CD8-positive, alpha-beta memory T cell (primary cell): ENCODE results near the gene CHCHD6. TPM values are rescaled to one million over a fixed set of nuclear protein-coding genes. Genes with fewer than 3 reads are reported as not detected.

Experiments
- CTCF ChIA-PET: fragments of 350-600 bp; sonication (Branson Sonifier 250); formaldehyde crosslinking; loops from one replicate; lab custom pipeline; 2021; ENCODE audit warnings: antibody characterized with exemption; lab: Charles Lee
- POLR2A ChIA-PET: fragments of 350-600 bp; sonication (Branson Sonifier 250); formaldehyde crosslinking; loops from one replicate; lab custom pipeline; 2021; ENCODE audit warnings: antibody characterized with exemption; lab: Charles Lee
- DNase-seq, 5 donors: peaks; one replicate each; pipeline versions ENCODE4 v3.0.0 to v3.0.0-alpha.2; 2020 to 2022; ENCODE audit warnings: mixed read lengths in 1 of 5
- H3K27ac ChIP-seq: one replicate; pipeline ENCODE4 v1.7.0; 2013; ENCODE audit warnings: low read depth, mild to moderate bottlenecking, low read length, moderate library complexity
- H3K27me3 ChIP-seq: 2 replicates; pipeline ENCODE4 v1.7.0; 2013; ENCODE audit warnings: low read length, mild to moderate bottlenecking; ENCODE audit not compliant: insufficient read depth, poor library complexity, severe bottlenecking
- H3K36me3 ChIP-seq: 2 replicates; pipeline ENCODE4 v1.7.0; 2013; ENCODE audit warnings: mild to moderate bottlenecking, low read length, moderate library complexity; ENCODE audit not compliant: insufficient read depth
- H3K4me1 ChIP-seq: 2 replicates; pipeline ENCODE4 v1.7.0; 2013; ENCODE audit warnings: mild to moderate bottlenecking, low read length, moderate library complexity; ENCODE audit not compliant: insufficient read depth
- H3K4me3 ChIP-seq: 2 replicates; pipeline ENCODE4 v1.7.0; 2013; ENCODE audit warnings: mild to moderate bottlenecking, low read length
- H3K9me3 ChIP-seq: 2 replicates; pipeline ENCODE4 v1.7.0; 2013; ENCODE audit warnings: mild to moderate bottlenecking, low read length
- H3K27ac Mint-ChIP-seq, 8 donors: one replicate each; pipeline ENCODE4 v1.8.0; 2020 to 2021; ENCODE audit warnings: mixed read lengths in 8 of 8, mild to moderate bottlenecking in 6 of 8, inconsistent platforms in 3 of 8, moderate library complexity in 3 of 8
- H3K27me3 Mint-ChIP-seq, 2 donors: one replicate each; pipeline ENCODE4 v1.8.0; 2020 to 2021; ENCODE audit warnings: mixed read lengths in 2 of 2, mild to moderate bottlenecking in 1 of 2, moderate library complexity in 1 of 2
- H3K36me3 Mint-ChIP-seq, 3 donors: one replicate each; pipeline ENCODE4 v1.8.0; 2020 to 2021; ENCODE audit warnings: mixed read lengths in 3 of 3, inconsistent platforms in 1 of 3, mild to moderate bottlenecking in 1 of 3
- H3K4me1 Mint-ChIP-seq, 3 donors: one replicate each; pipeline ENCODE4 v1.8.0; 2020 to 2021; ENCODE audit warnings: mixed read lengths in 3 of 3, inconsistent platforms in 1 of 3, mild to moderate bottlenecking in 1 of 3
- H3K4me3 Mint-ChIP-seq, 7 donors: one replicate each; pipeline ENCODE4 v1.8.0; 2020 to 2021; ENCODE audit warnings: mixed read lengths in 7 of 7, mild to moderate bottlenecking in 6 of 7, moderate library complexity in 4 of 7, inconsistent platforms in 2 of 7
- H3K9me3 Mint-ChIP-seq, 5 donors: one replicate each; pipeline ENCODE4 v1.8.0; 2020 to 2022; ENCODE audit warnings: mixed read lengths in 5 of 5, mild to moderate bottlenecking in 3 of 5, moderate library complexity in 2 of 5, inconsistent platforms in 1 of 5
- polyA plus RNA-seq: library from polyadenylated mRNA; unstranded; fragments of 300-500 nt; fragmentation: Illumina TruSeq; gene quantifications from one replicate; pipeline ENCODE4 v1.2.3, GENCODE V29; 2021
- total RNA-seq, 2 experiments: library from RNA; stranded (reverse); gene quantifications; one replicate each; pipeline ENCODE4 v1.2.3, GENCODE V29; 2021

Gene CHCHD6
- total and polyA plus RNA-seq, 3 experiments from 2014 or later = 12.0 to 16.7 (median 15.0) TPM

- no peak overlapping the region for H3K4me3 ChIP-seq
- H3K4me1 ChIP-seq = no peaks in the 10 kb centered on the region
- ChIA-PET POLR2A (no interaction called here), CTCF (no interaction called here)
- Mint-ChIP-seq H3K4me3 (no peak overlapping the region), H3K36me3 (peaks cover 0 to 5% (median 0%) of the 10 kb centered on the region in 3 donors), H3K27me3 (no peaks in the 10 kb centered on the region), H3K4me1 (peaks cover 6 to 12% (median 10%) of the 10 kb centered on the region in 3 donors), H3K9me3 (peaks cover 0 to 2% (median 0%) of the 10 kb centered on the region in 5 donors), H3K27ac (peak overlapping the region in 1 of 8 donors; percentile 64)
- no peaks in the 10 kb centered on the region for H3K9me3 ChIP-seq
- DNase-seq = no peak
- H3K27me3 ChIP-seq = no peaks in the 10 kb centered on the region
- no peak overlapping the region for H3K27ac ChIP-seq
- H3K36me3 ChIP-seq = no peaks in the 10 kb centered on the region
Measured at GRCh38 chr3:126715432-126715831, 11.4 kb downstream of the CHCHD6 start.

DNA sequence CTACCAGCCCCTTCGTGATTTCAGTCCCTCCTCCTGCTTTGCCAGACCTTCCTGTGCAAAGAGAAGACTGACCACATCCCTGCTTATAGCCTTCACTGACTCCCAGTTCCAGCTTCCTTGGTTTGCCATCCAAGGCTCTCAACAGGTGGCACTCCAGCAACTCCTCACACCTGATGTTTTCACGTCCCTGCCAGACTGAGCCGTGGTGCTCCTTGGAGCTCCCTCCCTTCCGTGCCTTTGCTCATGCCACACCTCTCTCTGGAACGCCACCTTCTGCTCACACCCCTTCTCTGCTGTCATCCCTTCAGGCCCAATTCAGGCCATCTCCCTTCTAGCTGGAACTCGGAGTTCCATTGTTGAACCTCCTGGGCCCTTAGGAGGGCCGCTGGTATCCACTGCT, 12.0 kb downstream of the CHCHD6 start:
- Histone ChIP-seq H3K27me3 (no peaks in the 10 kb centered on the region), H3K27ac (no peak overlapping the region), H3K4me1 (no peaks in the 10 kb centered on the region), H3K36me3 (no peaks in the 10 kb centered on the region), H3K9me3 (no peaks in the 10 kb centered on the region), H3K4me3 (no peak overlapping the region)
- peak overlapping the region in 2 of 8 donors; percentile 7 to 13 for H3K27ac Mint-ChIP-seq
- no peak overlapping the region for H3K4me3 Mint-ChIP-seq
- peaks cover 6 to 15% (median 10%) of the 10 kb centered on the region in 3 donors for H3K4me1 Mint-ChIP-seq
- ChIA-PET POLR2A (interaction anchor here (0.6 kb wide), 1 partner anchor 30 kb away, joined by 5 read pairs; no protein-coding TSS in a partner anchor), CTCF (no interaction called here)
- DNase-seq = no peak
- no peaks in the 10 kb centered on the region for H3K27me3 Mint-ChIP-seq
- peaks cover 0 to 2% (median 0%) of the 10 kb centered on the region in 5 donors for H3K9me3 Mint-ChIP-seq
- peaks cover 0 to 5% (median 0%) of the 10 kb centered on the region in 3 donors for H3K36me3 Mint-ChIP-seq

- DNase-seq = no peak
- no peaks in the 10 kb centered on the region for H3K27me3 Mint-ChIP-seq
- H3K4me1 Mint-ChIP-seq = peaks cover 5 to 21% (median 6%) of the 10 kb centered on the region in 3 donors
- H3K36me3 ChIP-seq = no peaks in the 10 kb centered on the region
- H3K9me3 ChIP-seq = no peaks in the 10 kb centered on the region
- no peak overlapping the region for H3K4me3 ChIP-seq
- peak overlapping the region in 2 of 8 donors; percentile 17 to 25 for H3K27ac Mint-ChIP-seq
- H3K27ac ChIP-seq = no peak overlapping the region
- H3K4me3 Mint-ChIP-seq = peak overlapping the region in 1 of 7 donors; percentile 42
- H3K9me3 Mint-ChIP-seq = peaks cover 0 to 2% (median 0%) of the 10 kb centered on the region in 5 donors
- no peaks in the 10 kb centered on the region for H3K4me1 ChIP-seq
- H3K36me3 Mint-ChIP-seq = peaks cover 0 to 8% (median under 1%) of the 10 kb centered on the region in 3 donors
- ChIA-PET POLR2A (no interaction called here), CTCF (no interaction called here)
- H3K27me3 ChIP-seq = no peaks in the 10 kb centered on the region
Measured at GRCh38 chr3:126718561-126719445, 14.8 kb downstream of the CHCHD6 start.

- no peak overlapping the region for H3K4me3 ChIP-seq
- no peaks in the 10 kb centered on the region for H3K27me3 ChIP-seq
- H3K4me1 Mint-ChIP-seq = peaks cover 5 to 18% (median 6%) of the 10 kb centered on the region in 3 donors
- no peaks in the 10 kb centered on the region for H3K4me1 ChIP-seq
- POLR2A ChIA-PET = interaction anchor here (0.5 kb wide), 1 partner anchor 37 kb away, joined by 4 read pairs; no protein-coding TSS in a partner anchor
- no peak overlapping the region for H3K4me3 Mint-ChIP-seq
- H3K27me3 Mint-ChIP-seq = no peaks in the 10 kb centered on the region
- CTCF ChIA-PET = no interaction called here
- peaks cover 9 to 13% (median 10%) of the 10 kb centered on the region in 3 donors for H3K36me3 Mint-ChIP-seq
- no peaks in the 10 kb centered on the region for H3K36me3 ChIP-seq
- no peak for DNase-seq
- H3K27ac Mint-ChIP-seq = peak overlapping the region in 1 of 8 donors; percentile 77
- no peaks in the 10 kb centered on the region for H3K9me3 ChIP-seq
- no peak overlapping the region for H3K27ac ChIP-seq
- peaks cover 0 to 2% (median 0%) of the 10 kb centered on the region in 5 donors for H3K9me3 Mint-ChIP-seq
Measured at GRCh38 chr3:126720596-126720995, 16.6 kb downstream of the CHCHD6 start.

DNA sequence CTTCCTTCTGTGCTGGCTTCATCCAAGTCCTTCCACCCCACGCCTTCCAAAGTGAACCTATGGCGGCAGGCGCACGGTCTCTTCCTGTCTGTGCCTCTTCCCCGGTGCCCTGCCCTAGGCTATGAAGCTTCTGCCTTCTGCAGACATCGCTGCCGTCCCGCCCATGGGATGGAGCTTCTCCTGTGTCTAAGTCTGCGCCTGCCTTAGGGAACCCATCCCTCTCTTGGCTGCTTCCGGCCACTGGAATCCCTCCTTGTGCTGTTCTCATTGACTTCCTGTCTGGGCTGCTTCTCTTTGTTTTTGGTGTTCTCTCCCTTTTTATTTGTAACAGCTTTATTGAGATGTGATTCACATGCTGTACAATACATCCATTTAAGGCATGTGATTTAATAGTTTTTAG, 17.2 kb downstream of the CHCHD6 start:
- Mint-ChIP-seq H3K27me3 (no peaks in the 10 kb centered on the region), H3K4me1 (peaks cover under 1 to 12% (median 3%) of the 10 kb centered on the region in 3 donors), H3K36me3 (peaks cover 12 to 17% (median 14%) of the 10 kb centered on the region in 3 donors), H3K27ac (no peak overlapping the region), H3K4me3 (no peak overlapping the region), H3K9me3 (no peaks in the 10 kb centered on the region)
- CTCF ChIA-PET = no interaction called here
- no peaks in the 10 kb centered on the region for H3K36me3 ChIP-seq
- H3K4me3 ChIP-seq = no peak overlapping the region
- POLR2A ChIA-PET = no interaction called here
- H3K27me3 ChIP-seq = no peaks in the 10 kb centered on the region
- no peaks in the 10 kb centered on the region for H3K4me1 ChIP-seq
- no peak overlapping the region for H3K27ac ChIP-seq
- H3K9me3 ChIP-seq = no peaks in the 10 kb centered on the region
- no peak for DNase-seq

- no peak overlapping the region for H3K27ac Mint-ChIP-seq
- ChIA-PET CTCF (no interaction called here), POLR2A (no interaction called here)
- no peaks in the 10 kb centered on the region for H3K9me3 ChIP-seq
- no peak overlapping the region for H3K4me3 Mint-ChIP-seq
- no peak for DNase-seq
- no peak overlapping the region for H3K27ac ChIP-seq
- no peak overlapping the region for H3K4me3 ChIP-seq
- peaks cover 0 to 9% (median 2%) of the 10 kb centered on the region in 3 donors for H3K4me1 Mint-ChIP-seq
- H3K36me3 ChIP-seq = no peaks in the 10 kb centered on the region
- H3K27me3 Mint-ChIP-seq = no peaks in the 10 kb centered on the region
- H3K27me3 ChIP-seq = no peaks in the 10 kb centered on the region
- H3K9me3 Mint-ChIP-seq = no peaks in the 10 kb centered on the region
- H3K4me1 ChIP-seq = no peaks in the 10 kb centered on the region
- peaks cover 17 to 32% (median 22%) of the 10 kb centered on the region in 3 donors for H3K36me3 Mint-ChIP-seq
Measured at GRCh38 chr3:126723237-126723636, 19.2 kb downstream of the CHCHD6 start.

DNA sequence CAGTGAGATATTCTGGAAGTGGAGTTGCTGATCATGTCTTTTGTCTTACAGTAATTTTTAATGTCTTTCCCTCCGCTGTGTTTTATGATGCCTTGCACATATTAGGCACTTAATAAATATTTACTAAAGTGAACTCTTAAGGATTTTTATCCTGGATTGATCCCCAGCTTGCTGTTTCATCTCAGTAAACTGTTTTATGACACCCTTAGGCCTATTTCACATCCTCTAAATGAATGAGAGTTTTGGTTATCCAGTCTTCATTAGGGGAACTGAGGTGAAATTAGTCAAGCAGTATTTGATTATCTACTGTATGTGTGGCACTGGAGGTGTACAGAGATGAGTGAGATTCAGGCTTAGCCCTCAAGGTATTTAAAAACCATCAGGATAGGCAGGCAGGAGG, 19.8 kb downstream of the CHCHD6 start:
- no peak overlapping the region for H3K27ac Mint-ChIP-seq
- Histone ChIP-seq H3K9me3 (no peaks in the 10 kb centered on the region), H3K4me3 (no peak overlapping the region), H3K4me1 (no peaks in the 10 kb centered on the region), H3K27me3 (no peaks in the 10 kb centered on the region), H3K36me3 (no peaks in the 10 kb centered on the region), H3K27ac (no peak overlapping the region)
- no peaks in the 10 kb centered on the region for H3K9me3 Mint-ChIP-seq
- ChIA-PET CTCF (no interaction called here), POLR2A (no interaction called here)
- no peak for DNase-seq
- peaks cover 0 to 9% (median 2%) of the 10 kb centered on the region in 3 donors for H3K4me1 Mint-ChIP-seq
- H3K27me3 Mint-ChIP-seq = no peaks in the 10 kb centered on the region
- peaks cover 17 to 34% (median 22%) of the 10 kb centered on the region in 3 donors for H3K36me3 Mint-ChIP-seq
- no peak overlapping the region for H3K4me3 Mint-ChIP-seq

DNA sequence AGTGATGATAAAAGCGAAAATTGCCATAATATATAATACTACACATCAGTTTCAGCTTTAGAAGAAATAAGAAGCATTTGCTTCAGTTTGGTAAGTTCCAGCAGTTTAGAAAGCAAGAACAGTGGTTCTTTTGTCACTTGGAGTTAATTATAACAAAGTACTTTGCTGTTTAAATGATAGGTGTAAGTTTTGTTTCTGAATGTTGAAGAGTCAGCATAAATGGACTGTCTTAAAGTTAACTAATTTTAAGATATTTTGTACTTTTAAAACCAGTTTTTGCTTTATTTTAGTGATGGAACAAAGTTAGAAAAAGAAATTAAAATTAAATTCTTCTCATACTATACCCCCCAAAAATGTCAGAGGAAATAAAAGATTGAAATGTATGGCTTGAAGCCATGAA, 24.6 kb downstream of the CHCHD6 start:
- Histone ChIP-seq H3K36me3 (no peaks in the 10 kb centered on the region), H3K9me3 (no peaks in the 10 kb centered on the region), H3K27ac (no peak overlapping the region), H3K4me3 (no peak overlapping the region), H3K27me3 (no peaks in the 10 kb centered on the region), H3K4me1 (peaks cover 5% of the 10 kb centered on the region)
- H3K9me3 Mint-ChIP-seq = no peaks in the 10 kb centered on the region
- no peaks in the 10 kb centered on the region for H3K27me3 Mint-ChIP-seq
- H3K4me3 Mint-ChIP-seq = no peak overlapping the region
- H3K4me1 Mint-ChIP-seq = peaks cover 11 to 15% (median 14%) of the 10 kb centered on the region in 3 donors
- CTCF ChIA-PET = no interaction called here
- POLR2A ChIA-PET = no interaction called here
- peaks cover 22 to 48% (median 25%) of the 10 kb centered on the region in 3 donors for H3K36me3 Mint-ChIP-seq
- no peak overlapping the region for H3K27ac Mint-ChIP-seq
- DNase-seq = no peak
